ENCODE measurements around the gene TRIM69.
"Not testable (repeated sequence)": the region's sequence is repeated elsewhere in the genome, so short reads cannot be mapped to it uniquely, and the experiment has no call there.

The TRIM69 gene
- total RNA-seq: 56.3 to 120 reads per million in 2 experiments

GRCh38 chr15:44736181-44736765, at the start of gene TRIM69:
TSS of gene TRIM69 (plus strand) at chr15:44736528. CDS start at chr15:44736705, 177 bp downstream.
- no peak for DNase-seq (ENCODE audit: low read depth)

GRCh38 chr15:44689318-44689717, 47.0 kb upstream of the TRIM69 start:
- DNase-seq (ENCODE audit: low read depth): not testable (repeated sequence)

- DNase-seq (ENCODE audit: low read depth): not testable (repeated sequence)
These were observed 46.1 kb upstream of the TRIM69 start for GRCh38 chr15:44690245-44690644.

- no peak for DNase-seq (ENCODE audit: low read depth)
These were observed 43.7 kb upstream of the TRIM69 start for GRCh38 chr15:44692659-44693058.

GRCh38 chr15:44694416-44694815, 41.9 kb upstream of the TRIM69 start:
- no peak for DNase-seq (ENCODE audit: low read depth)

GRCh38 chr15:44695294-44695693, 41.0 kb upstream of the TRIM69 start:
- DNase-seq (ENCODE audit: low read depth): no peak

GRCh38 chr15:44697014-44697413, 39.3 kb upstream of the TRIM69 start:
- DNase-seq (ENCODE audit: low read depth): no peak

- DNase-seq (ENCODE audit: low read depth): no peak
These were observed 37.7 kb upstream of the TRIM69 start for GRCh38 chr15:44698641-44699040.

GRCh38 chr15:44700676-44701075, 35.7 kb upstream of the TRIM69 start:
- not testable (repeated sequence) for DNase-seq (ENCODE audit: low read depth)

- no peak for DNase-seq (ENCODE audit: low read depth)
These were observed 30.3 kb upstream of the TRIM69 start for GRCh38 chr15:44705986-44706385.

GRCh38 chr15:44706401-44706800, 29.9 kb upstream of the TRIM69 start:
- no peak for DNase-seq (ENCODE audit: low read depth)

- no peak for DNase-seq (ENCODE audit: low read depth)
These were observed 29.2 kb upstream of the TRIM69 start for GRCh38 chr15:44706946-44707636.

GRCh38 chr15:44710236-44711095, 25.9 kb upstream of the TRIM69 start:
- DNase-seq (ENCODE audit: low read depth): no peak

- peak; percentile 91 for DNase-seq (ENCODE audit: low read depth)
These were observed 25.1 kb upstream of the TRIM69 start, which contains the start of the genes B2M and PATL2 for GRCh38 chr15:44711096-44711742. TSS of gene B2M (plus strand) at chr15:44711517. CDS start at chr15:44711547, 30 bp downstream. TSS of gene PATL2 (minus strand) at chr15:44711323. CDS start at chr15:44676490, 34,833 bp downstream.

GRCh38 chr15:44711743-44712345, 24.5 kb upstream of the TRIM69 start:
- DNase-seq (ENCODE audit: low read depth): peak; percentile 45

- peak; percentile 51 for DNase-seq (ENCODE audit: low read depth)
These were observed 23.9 kb upstream of the TRIM69 start for GRCh38 chr15:44712346-44713005.

- DNase-seq (ENCODE audit: low read depth): no peak
These were observed 23.0 kb upstream of the TRIM69 start for GRCh38 chr15:44713006-44713966.

GRCh38 chr15:44715142-44715796, 21.1 kb upstream of the TRIM69 start:
- no peak for DNase-seq (ENCODE audit: low read depth)

GRCh38 chr15:44715797-44716334, 20.5 kb upstream of the TRIM69 start:
- DNase-seq (ENCODE audit: low read depth): no peak

All from T follicular helper cell (primary cell).